ENCODE measurements around the gene ERG. TPM values are rescaled to one million over a fixed set of nuclear protein-coding genes. Genes with fewer than 3 reads are reported as not detected.

Gene ERG
- total and polyA plus RNA-seq, 2 of the 8 experiments (the other 6 are each of a cell fraction or from before 2014, with no cell fraction given): 1.0 to 3.0 TPM

DNA sequence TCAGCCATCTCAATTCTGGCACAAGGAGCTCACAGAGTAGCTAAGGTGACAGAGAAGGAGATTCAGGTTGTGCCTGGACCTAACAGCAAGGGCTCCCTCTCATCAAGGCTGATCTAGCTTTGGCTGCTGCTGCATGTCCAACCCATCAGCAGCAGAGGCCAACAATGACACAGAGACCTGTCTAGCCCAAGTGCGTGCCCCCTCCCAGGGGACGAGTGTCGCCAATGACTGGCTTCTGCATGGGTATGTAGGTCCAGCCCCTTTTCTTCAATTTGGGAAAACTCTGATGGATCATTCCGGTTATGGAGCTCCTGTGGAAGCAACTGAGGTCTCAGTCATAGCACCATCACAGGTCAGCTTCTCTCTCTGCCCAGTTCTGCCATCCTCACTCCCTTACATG, 158.1 kb downstream of the ERG start:
- Histone ChIP-seq H3K4ac (replicated peaks; ENCODE audit: insufficient read length, low read depth, low read length) (no peak overlapping the region), H2BK5ac (ENCODE audit: low read depth, low read length) (no peak overlapping the region), H3K23me2 (ENCODE audit: low read depth, low read length) (no peaks in the 10 kb centered on the region), H3K18ac (ENCODE audit: extremely low read depth, low read length) (no peak overlapping the region), H2BK15ac (ENCODE audit: low read length) (no peak overlapping the region), H2BK12ac (ENCODE audit: low read depth, low read length) (no peak overlapping the region), H4K20me1 (replicated peaks in 1 of 2; ENCODE audit: control insufficient read depth in 1 of 2, insufficient read depth in 2 of 2, low read length in 2 of 2) (no peaks in the 10 kb centered on the region), H3K36me3 (ENCODE audit: control insufficient read depth in 2 of 4, insufficient read depth in 4 of 4, low read length in 3 of 4) (no peaks in the 10 kb centered on the region), H3K79me1 (ENCODE audit: low read depth, low read length) (no peaks in the 10 kb centered on the region), H3K27ac (ENCODE audit: low read depth, low read length) (no peak overlapping the region), H2BK20ac (ENCODE audit: low read length) (no peak overlapping the region), H4K8ac (ENCODE audit: extremely low read depth, insufficient read depth, low read length) (no peak overlapping the region), H2AK5ac (ENCODE audit: low read depth, low read length) (no peak overlapping the region), H4K91ac (replicated peaks; ENCODE audit: insufficient read length, low read length) (no peak overlapping the region), H3K27me3 (replicated peaks in 1 of 4; ENCODE audit: control insufficient read depth in 3 of 4, extremely low read depth in 1 of 4, insufficient read depth in 3 of 4, low read length in 3 of 4) (no peaks in the 10 kb centered on the region), H3K4me1 (replicated peaks in 1 of 4; ENCODE audit: control insufficient read depth in 3 of 4, insufficient read depth in 4 of 4, low read length in 3 of 4) (no peaks in the 10 kb centered on the region), H2BK120ac (replicated peaks; ENCODE audit: low read depth, low read length) (no peak overlapping the region), H4K5ac (ENCODE audit: insufficient read length, low read depth, low read length) (no peak overlapping the region), H3K4me2 (ENCODE audit: insufficient read depth in 1 of 2, low read depth in 2 of 2, low read length in 2 of 2) (no peak overlapping the region), H3K4me3 (ENCODE audit: extremely low read depth in 1 of 4, insufficient read depth in 2 of 4, low read depth in 3 of 4, low read length in 4 of 4) (no peak overlapping the region), H3K56ac (replicated peaks; ENCODE audit: insufficient read length, low read depth, low read length) (no peak overlapping the region), H3K9ac (replicated peaks in 1 of 4; ENCODE audit: extremely low read depth in 1 of 4, low read depth in 3 of 4, low read length in 3 of 4) (no peak overlapping the region), H3K23ac (ENCODE audit: insufficient read length) (no peak overlapping the region), H3K9me3 (ENCODE audit: insufficient read depth in 2 of 2, low read depth in 1 of 2, low read length in 1 of 2) (no peaks in the 10 kb centered on the region), H3K14ac (ENCODE audit: insufficient read length) (no peak overlapping the region), H2AFZ (ENCODE audit: low read length) (no peak overlapping the region), H3K79me2 (ENCODE audit: control insufficient read depth in 1 of 2, insufficient read depth in 2 of 2, low read length in 2 of 2) (no peaks in the 10 kb centered on the region)
- 98% methylated on average over 4 of the region's 4 CpGs; no CpG with 5 or more reads in 1 of the 2 experiments for whole genome bisulfite sequencing, 2 experiments (ENCODE audit: extremely low coverage in 1 of 2, insufficient coverage in 1 of 2, insufficient read length in 1 of 2, insufficient replicate concordance in 2 of 2, low coverage in 1 of 2, low lambda C conversion rate in 2 of 2, missing lambda C conversion rate in 1 of 2)
- CTCF ChIA-PET (ENCODE audit: partially characterized antibody): interaction anchor here (0.7 to 1.4 kb wide), 5 partner anchors 10 to 180 kb away, joined by 3 to 7 read pairs (median 4); no protein-coding TSS in a partner anchor
- no peak for DNase-seq (ENCODE audit: low read depth in 1 of 2, low spot score in 2 of 2)
- POLR2A ChIA-PET (ENCODE audit: partially characterized antibody): no interaction called here
- FAIRE-seq: no peak
- TF ChIP-seq JUN (IDR thresholded peaks at IDR 0.05; ENCODE audit: low read depth, low read length) (no peak), BACH1 (IDR thresholded peaks at IDR 0.05; ENCODE audit: low read length) (no peak), RNF2 (IDR thresholded peaks at IDR 0.05; ENCODE audit: borderline replicate concordance, low read depth, low read length, missing control alignments, poor library complexity, severe bottlenecking) (no peak), TAF7 (optimal IDR thresholded peaks at IDR 0.05; ENCODE audit: borderline replicate concordance, low read depth, low read length) (no peak), SUZ12 (IDR thresholded peaks at IDR 0.05; ENCODE audit: low read length) (no peak), EZH2 (IDR thresholded peaks at IDR 0.05; ENCODE audit: low read depth, low read length, severe bottlenecking) (no peak), TAF1 (IDR thresholded peaks at IDR 0.05; ENCODE audit: low read depth, low read length) (no peak), NRF1 (IDR thresholded peaks at IDR 0.05; ENCODE audit: low read depth, low read length) (no peak)

All from H1 (cell line).